GM12878 (cell line): ENCODE results near the gene SELENOS. TPM values are rescaled to one million over a fixed set of nuclear protein-coding genes. Genes with fewer than 3 reads are reported as not detected.

Source experiments
- ATAC-seq: fragments of 200-7000 bp; cut with Tn5 transposase; 3 replicates; pipeline ENCODE4 v1.9.1; 2020; ENCODE audit warnings: mild to moderate bottlenecking, moderate library complexity
- BruUV-seq: library from RNA; stranded (reverse); fragments of 400-500 nt; replicated peaks from 2 replicates; lab custom pipeline; 2021; lab: Mats Ljungman, UMichigan
- CTCF ChIA-PET: fragments of 300-600 bp; sonication (Branson Sonifier 250); formaldehyde crosslinking; extraction: SDS; loops from one replicate; lab custom pipeline; 2021; ENCODE audit warnings: inconsistent platforms; lab: Yijun Ruan, JAX
- POLR2A ChIA-PET: fragments of 350-600 bp; formaldehyde crosslinking; extraction: SDS; loops from one replicate; lab custom pipeline; 2021; ENCODE audit warnings: inconsistent platforms; lab: Charles Lee
- RAD21 ChIA-PET: fragments of 300-600 bp; sonication (Branson Sonifier 250); formaldehyde crosslinking; loops from one replicate; lab custom pipeline; 2023; ENCODE audit warnings: antibody characterized with exemption; ENCODE audit not compliant: unreplicated experiment; lab: Charles Lee
- SMC1A ChIA-PET: fragments of 300-600 bp; sonication (Branson Sonifier 250); formaldehyde crosslinking; loops from one replicate; lab custom pipeline; 2023; ENCODE audit not compliant: unreplicated experiment, uncharacterized antibody; lab: Charles Lee
- DNase-seq: peaks from one replicate; pipeline ENCODE4 v3.0.0-alpha.2; 2011; ENCODE audit warnings: low read depth, low spot score
- FAIRE-seq: peaks from 3 replicates; lab custom pipeline; 2011; peaks lifted over from hg19 to GRCh38; lab: Jason Lieb, UNC
- H2AFZ ChIP-seq: 2 replicates; pipeline ENCODE4 v1.6.0; 2011; ENCODE audit warnings: low read depth, low read length, control low read depth; ENCODE audit not compliant: control insufficient read depth
- H3K27ac ChIP-seq: 2 replicates; pipeline ENCODE4 v1.5.1; 2011; ENCODE audit warnings: control low read depth; ENCODE audit not compliant: control insufficient read depth, insufficient read depth
- H3K27me3 ChIP-seq, 2 experiments: replicated peaks in 1 of 2; 2 replicates each; pipeline versions ENCODE4 v1.6.0 to v1.6.1; 2011; ENCODE audit warnings: low read length in 1 of 2; ENCODE audit not compliant: control insufficient read depth in 2 of 2, insufficient read depth in 2 of 2
- H3K36me3 ChIP-seq, 2 experiments: 2 replicates each; pipeline ENCODE4 v1.5.1; 2011; ENCODE audit warnings: low read length in 1 of 2; ENCODE audit not compliant: control insufficient read depth in 2 of 2, insufficient read depth in 2 of 2
- H3K4me1 ChIP-seq: 2 replicates; pipeline ENCODE4 v1.6.1; 2011; ENCODE audit warnings: mild to moderate bottlenecking, low read length, moderate library complexity, mixed read lengths; ENCODE audit not compliant: control insufficient read depth, insufficient read depth
- H3K4me2 ChIP-seq: 2 replicates; pipeline ENCODE4 v1.6.0; 2011; ENCODE audit warnings: control low read depth; ENCODE audit not compliant: control insufficient read depth, insufficient read depth
- H3K4me3 ChIP-seq: fragments of 200-600 bp; sonication (generic); 2 replicates; pipeline ENCODE4 v1.5.1; 2016
- H3K79me2 ChIP-seq: 2 replicates; pipeline ENCODE4 v1.6.0; 2011; ENCODE audit warnings: low read length; ENCODE audit not compliant: control insufficient read depth, insufficient read depth
- H3K9ac ChIP-seq: 2 replicates; pipeline ENCODE4 v1.8.0; 2011; ENCODE audit warnings: low read length, control low read depth, mixed read lengths; ENCODE audit not compliant: control insufficient read depth, insufficient read depth
- H3K9me3 ChIP-seq: replicated peaks from 3 replicates; pipeline ENCODE4 v1.5.1; 2011; ENCODE audit warnings: mild to moderate bottlenecking, low read length; ENCODE audit not compliant: control insufficient read depth, insufficient read depth
- H4K20me1 ChIP-seq: 2 replicates; pipeline ENCODE4 v1.6.0; 2011; ENCODE audit not compliant: control insufficient read depth, insufficient read depth
- BCL11A ChIP-seq: IDR thresholded peaks from 2 replicates; pipeline ENCODE4 v1.6.1; 2011; ENCODE audit warnings: low read depth, low read length
- FOS ChIP-seq: IDR thresholded peaks from 3 replicates; pipeline ENCODE4 v1.6.1; 2011; ENCODE audit warnings: borderline replicate concordance; ENCODE audit not compliant: insufficient read length; ENCODE audit errors: extremely low read depth
- FOXK2 ChIP-seq: fragments of 450-650 bp; IDR thresholded peaks from 2 replicates; pipeline ENCODE4 v1.6.1; 2017; ENCODE audit warnings: mild to moderate bottlenecking, moderate library complexity
- HSF1 ChIP-seq: fragments of 150-350 bp; IDR thresholded peaks from 2 replicates; pipeline ENCODE4 v1.6.1; 2014; ENCODE audit warnings: mild to moderate bottlenecking, low read depth, low read length
- JUNB ChIP-seq: IDR thresholded peaks from 2 replicates; pipeline ENCODE4 v1.6.1; 2016; ENCODE audit warnings: antibody characterized with exemption, mild to moderate bottlenecking
- PAX8 ChIP-seq: fragments of 450-650 bp; IDR thresholded peaks from 2 replicates; pipeline ENCODE4 v1.6.1; 2017; ENCODE audit warnings: mild to moderate bottlenecking, moderate library complexity
- PRDM15 ChIP-seq: fragments of 450-650 bp; formaldehyde crosslinking; IDR thresholded peaks from 2 replicates; pipeline ENCODE4 v1.4.0; 2020; ENCODE audit warnings: mild to moderate bottlenecking, moderate library complexity
- SPI1 ChIP-seq: IDR thresholded peaks from 2 replicates; pipeline ENCODE4 v1.6.1; 2011; ENCODE audit warnings: low read depth, mild to moderate bottlenecking, low read length, moderate library complexity, borderline replicate concordance; ENCODE audit not compliant: insufficient read depth
- YBX1 ChIP-seq: fragments of 450-650 bp; IDR thresholded peaks from 2 replicates; pipeline ENCODE4 v1.6.1; 2016; ENCODE audit warnings: antibody characterized with exemption
- ZNF384 ChIP-seq: IDR thresholded peaks from 2 replicates; pipeline ENCODE4 v1.6.1; 2012; ENCODE audit warnings: low read depth, mild to moderate bottlenecking, low read length, improper control_type of control experiment, borderline replicate concordance
- WGBS: methylation state at CpG from one replicate; pipeline ENCODE4 v1.1.6; 2016; ENCODE audit warnings: low lambda C conversion rate; ENCODE audit not compliant: insufficient replicate concordance, insufficient coverage; ENCODE audit errors: missing lambda C conversion rate; 5-methylcytosine and 5-hydroxymethylcytosine counted together
- in situ Hi-C: fragments of 300-500 bp; cut with MboI; formaldehyde crosslinking; loops from 9 replicates; pipeline ENCODE4 v1.14.3; 2018; ENCODE audit warnings: mixed read lengths
- intact Hi-C: fragments of 100-400 bp; cut with micrococcal nuclease; formaldehyde crosslinking; loops from one replicate; pipeline ENCODE4 v1.14.2; 2022; ENCODE audit not compliant: unreplicated experiment
- polyA plus RNA-seq, 11 experiments: library from polyadenylated mRNA; depleted of rRNA in 4 of 11; unstranded in 6 of 11; stranded (reverse) in 5 of 11; fragments of >200 nt; fragmentation: Nextera tagmentation in 4 of 11; fragmentation: Illumina TruSeq in 1 of 11; extraction: Ambion mirVana in 4 of 11; extraction: Trizol in 1 of 11; gene quantifications; 1 replicate in 1 of 11; 2 replicates in 10 of 11; pipeline versions ENCODE4 v1.2.1 to v1.2.3, GENCODE V29; 2011 to 2016; ENCODE audit warnings: inconsistent platforms in 2 of 11, missing spikeins in 2 of 11, low read depth in 1 of 11
- total RNA-seq, 4 experiments: library from RNA; depleted of rRNA in 3 of 4; stranded (reverse); fragments of >200 nt in 3 of 4; fragmentation: Illumina TruSeq in 1 of 4; extraction: Trizol in 1 of 4; gene quantifications; 2 replicates each; pipeline versions ENCODE4 v1.2.1 to v1.2.3, GENCODE V29; 2013 to 2021

Gene SELENOS
- total and polyA plus RNA-seq, 10 of the 15 experiments (the other 5 are each of a cell fraction or from before 2014, with no cell fraction given), result 25.8 to 90.1 (median 37.3) TPM

- TF ChIP-seq PRDM15, result no peak
These were observed 41.0 kb upstream of the SELENOS start (continued) for GRCh38 chr15:101318147-101318819.

GRCh38 chr15:101317336-101317872 is 40.1 kb upstream of the SELENOS start:
- ChIA-PET POLR2A (interaction anchor here (0.6 kb wide), 1 partner anchor 186 kb away, joined by 3 read pairs; no protein-coding TSS in a partner anchor), RAD21 (interaction anchor here (1.2 kb wide), 1 partner anchor 138 kb away, joined by 3 read pairs; no protein-coding TSS in a partner anchor), SMC1A (interaction anchor here (1.6 kb wide), 1 partner anchor 11 kb away, joined by 3 read pairs; no protein-coding TSS in a partner anchor), CTCF (interaction anchor here (0.9 to 1.6 kb wide), 2 partner anchors 12 to 220 kb away, joined by 3 read pairs; no protein-coding TSS in a partner anchor)
- no peak overlapping the region for H3K4me2 ChIP-seq
- no peak overlapping the region for H3K27ac ChIP-seq
- DNase-seq (no peak), ATAC-seq (no peak), FAIRE-seq (no peak)
- intact Hi-C loops, result no loop called here
- no peaks in the 10 kb centered on the region for H3K36me3 ChIP-seq
- H3K79me2 ChIP-seq, result no peaks in the 10 kb centered on the region
- H3K9ac ChIP-seq, result no peak overlapping the region
- H3K9me3 ChIP-seq, result no peaks in the 10 kb centered on the region
- in situ Hi-C loops, result no loop called here
- peaks cover 1 to 6% of the 10 kb centered on the region in 2 experiments for H3K27me3 ChIP-seq
- H4K20me1 ChIP-seq, result no peaks in the 10 kb centered on the region
- WGBS, result 55% methylated on average over 6 of the region's 6 CpGs
- no peak overlapping the region for H2AFZ ChIP-seq
- no peaks in the 10 kb centered on the region for H3K4me1 ChIP-seq
- BruUV-seq, result no TSS peak
- H3K4me3 ChIP-seq, result no peak overlapping the region
- TF ChIP-seq FOS, result no peak
- no peak for TF ChIP-seq PRDM15
- TF ChIP-seq JUNB, result no peak
- no peak for TF ChIP-seq YBX1
- no peak for TF ChIP-seq FOXK2
- no peak for TF ChIP-seq HSF1
- no peak for TF ChIP-seq ZNF384
- TF ChIP-seq BCL11A, result no peak
- no peak for TF ChIP-seq SPI1
- TF ChIP-seq PAX8, result no peak
